HEK293 (cell line): ENCODE results near the gene TPP1.

Source experiments
- CTCF ChIA-PET: fragments of 350-600 bp; formaldehyde crosslinking; extraction: SDS; loops from one replicate; lab custom pipeline; 2021; ENCODE audit warnings: antibody characterized with exemption; lab: Yijun Ruan, JAX
- POLR2A ChIA-PET: fragments of 300-600 bp; formaldehyde crosslinking; extraction: SDS; loops from one replicate; lab custom pipeline; 2020; ENCODE audit warnings: antibody characterized with exemption, inconsistent platforms; lab: Yijun Ruan, JAX
- H3K27ac ChIP-seq: fragments of 200-500 bp; sonication (Bioruptor generic); 2 replicates; pipeline ENCODE4 v1.5.1; 2014; ENCODE audit warnings: low read depth, low read length, control low read depth, inconsistent platforms; ENCODE audit errors: extremely low read depth
- H3K36me3 ChIP-seq, 2 experiments: fragments of 200-500 bp in 1 of 2; sonication (Bioruptor generic) in 1 of 2; 1 replicate in 1 of 2; 2 replicates in 1 of 2; pipeline ENCODE4 v1.5.1; 2014 to 2017; ENCODE audit warnings: inconsistent platforms in 2 of 2, low read length in 2 of 2; ENCODE audit not compliant: control insufficient read depth in 2 of 2, insufficient read depth in 1 of 2
- H3K4me1 ChIP-seq: fragments of 200-500 bp; sonication (Bioruptor generic); 2 replicates; pipeline ENCODE4 v1.5.1; 2014; ENCODE audit warnings: mild to moderate bottlenecking, low read length, inconsistent platforms; ENCODE audit not compliant: control insufficient read depth, insufficient read depth
- H3K4me3 ChIP-seq: 2 replicates; pipeline ENCODE4 v1.5.1; 2011; ENCODE audit warnings: low read depth, mild to moderate bottlenecking, control low read depth, low read length, moderate library complexity
- H3K9me3 ChIP-seq: fragments of 200-500 bp; sonication (Bioruptor generic); 2 replicates; pipeline ENCODE4 v1.5.1; 2014; ENCODE audit warnings: low read depth, low read length, inconsistent platforms; ENCODE audit not compliant: control insufficient read depth, insufficient read depth
- HOXA7 ChIP-seq: sonication (generic); formaldehyde crosslinking; IDR thresholded peaks from 2 replicates; pipeline ENCODE4 v1.8.1; 2022; ENCODE audit warnings: missing genetic modification reagents, borderline replicate concordance
- SALL2 ChIP-seq: fragments of 450-650 bp; formaldehyde crosslinking; IDR thresholded peaks from 2 replicates; pipeline ENCODE4 v1.5.0; 2017; ENCODE audit warnings: missing biosample characterization, mild to moderate bottlenecking, missing genetic modification characterization, borderline replicate concordance
- SP2 ChIP-seq: fragments of 450-650 bp; formaldehyde crosslinking; IDR thresholded peaks from 2 replicates; pipeline ENCODE4 v1.5.1; 2016; ENCODE audit warnings: missing biosample characterization, missing genetic modification characterization
- ZBTB1 ChIP-seq: fragments of 450-650 bp; formaldehyde crosslinking; IDR thresholded peaks from 2 replicates; pipeline ENCODE4 v1.5.1; 2016; ENCODE audit warnings: missing biosample characterization, missing genetic modification characterization
- ZNF140 ChIP-seq: fragments of 450-650 bp; formaldehyde crosslinking; IDR thresholded peaks from 2 replicates; pipeline ENCODE4 v1.5.1; 2016; ENCODE audit warnings: missing biosample characterization, missing genetic modification characterization
- ZNF157 ChIP-seq: fragments of 450-650 bp; formaldehyde crosslinking; IDR thresholded peaks from 2 replicates; pipeline ENCODE4 v1.5.1; 2016; ENCODE audit warnings: missing biosample characterization, missing genetic modification characterization
- ZNF169 ChIP-seq: fragments of 450-650 bp; formaldehyde crosslinking; IDR thresholded peaks from 2 replicates; pipeline ENCODE4 v1.5.1; 2016; ENCODE audit warnings: missing biosample characterization, missing genetic modification characterization
- ZNF202 ChIP-seq: fragments of 450-650 bp; formaldehyde crosslinking; IDR thresholded peaks from 2 replicates; pipeline ENCODE4 v1.5.1; 2016; ENCODE audit warnings: missing biosample characterization, missing genetic modification characterization, borderline replicate concordance
- ZNF221 ChIP-seq: fragments of 450-650 bp; formaldehyde crosslinking; IDR thresholded peaks from 2 replicates; pipeline ENCODE4 v1.5.1; 2017; ENCODE audit warnings: missing biosample characterization, missing genetic modification characterization, borderline replicate concordance
- ZNF416 ChIP-seq: fragments of 450-650 bp; formaldehyde crosslinking; IDR thresholded peaks from 2 replicates; pipeline ENCODE4 v1.5.1; 2016; ENCODE audit warnings: missing biosample characterization, missing genetic modification characterization
- ZNF433 ChIP-seq: fragments of 450-650 bp; formaldehyde crosslinking; IDR thresholded peaks from 2 replicates; pipeline ENCODE4 v1.5.1; 2016; ENCODE audit warnings: missing biosample characterization, missing genetic modification characterization, low read depth
- ZNF513 ChIP-seq: fragments of 450-650 bp; IDR thresholded peaks from 2 replicates; pipeline ENCODE4 v1.5.1; 2018; ENCODE audit warnings: missing biosample characterization, missing genetic modification characterization
- ZNF518A ChIP-seq: fragments of 450-650 bp; formaldehyde crosslinking; conservative IDR thresholded peaks from 2 replicates; pipeline ENCODE4 v1.5.1; 2016; ENCODE audit warnings: low read depth, missing biosample characterization, missing genetic modification characterization
- ZNF624 ChIP-seq: fragments of 450-650 bp; formaldehyde crosslinking; IDR thresholded peaks from 2 replicates; pipeline ENCODE4 v1.5.1; 2017; ENCODE audit warnings: missing biosample characterization, missing genetic modification characterization
- ZNF654 ChIP-seq: fragments of 450-650 bp; formaldehyde crosslinking; IDR thresholded peaks from 2 replicates; pipeline ENCODE4 v1.5.1; 2016; ENCODE audit warnings: low read depth, missing biosample characterization, missing genetic modification characterization
- ZNF704 ChIP-seq: fragments of 450-650 bp; formaldehyde crosslinking; IDR thresholded peaks from 2 replicates; pipeline ENCODE4 v1.5.1; 2016; ENCODE audit warnings: missing biosample characterization, missing genetic modification characterization
- ZSCAN16 ChIP-seq: fragments of 450-650 bp; formaldehyde crosslinking; IDR thresholded peaks from 2 replicates; pipeline ENCODE4 v1.5.1; 2016; ENCODE audit warnings: missing biosample characterization, missing genetic modification characterization
- TF ChIP-seq, protein P1 (sequence below): fragments of 450-650 bp; formaldehyde crosslinking; IDR thresholded peaks from 2 replicates; pipeline ENCODE4 v1.5.1; 2016; ENCODE audit warnings: missing biosample characterization, missing genetic modification characterization
- TF ChIP-seq, protein P2 (sequence below): fragments of 450-650 bp; formaldehyde crosslinking; IDR thresholded peaks from 2 replicates; pipeline ENCODE4 v1.5.1; 2017; ENCODE audit warnings: missing biosample characterization, mild to moderate bottlenecking, missing genetic modification characterization, moderate library complexity
- TF ChIP-seq, protein P3 (sequence below): fragments of 450-650 bp; formaldehyde crosslinking; IDR thresholded peaks from 2 replicates; pipeline ENCODE4; 2016; ENCODE audit warnings: missing biosample characterization, missing genetic modification characterization

Gene TPP1

DNA sequence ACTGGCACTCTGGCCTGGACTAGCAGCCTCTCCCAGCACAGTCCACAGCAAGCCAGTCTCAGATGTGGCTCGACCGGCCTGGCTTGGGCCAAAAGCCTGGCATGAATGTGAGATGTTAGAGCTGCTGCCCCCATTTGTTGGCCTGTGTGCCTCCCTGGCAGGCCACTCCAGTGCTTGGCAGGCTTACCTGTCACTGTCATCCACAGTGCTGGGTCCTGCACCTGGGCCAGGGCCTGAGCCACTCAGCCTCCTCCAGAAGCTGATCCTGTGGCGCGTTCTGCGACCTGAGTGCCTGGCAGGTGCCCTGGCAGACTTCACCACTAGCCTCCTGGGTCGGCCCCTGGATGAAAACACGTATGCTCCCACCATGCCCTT, 51.9 kb downstream of the TPP1 start:
- H3K4me3 ChIP-seq = no peak overlapping the region
- H3K36me3 ChIP-seq = peaks cover 0 to 3% of the 10 kb centered on the region in 2 experiments; a peak in 1 of 3 replicates
- no peak for TF ChIP-seq ZNF624 (tag by site-specific recombination)
- H3K9me3 ChIP-seq = no peaks in the 10 kb centered on the region
- no peaks in the 10 kb centered on the region for H3K4me1 ChIP-seq
- ChIA-PET POLR2A (no interaction called here), CTCF (interaction anchor here (1.5 kb wide), 1 partner anchor 205 kb away, joined by 5 read pairs; no protein-coding TSS in a partner anchor)
- H3K27ac ChIP-seq = no peak overlapping the region

DNA sequence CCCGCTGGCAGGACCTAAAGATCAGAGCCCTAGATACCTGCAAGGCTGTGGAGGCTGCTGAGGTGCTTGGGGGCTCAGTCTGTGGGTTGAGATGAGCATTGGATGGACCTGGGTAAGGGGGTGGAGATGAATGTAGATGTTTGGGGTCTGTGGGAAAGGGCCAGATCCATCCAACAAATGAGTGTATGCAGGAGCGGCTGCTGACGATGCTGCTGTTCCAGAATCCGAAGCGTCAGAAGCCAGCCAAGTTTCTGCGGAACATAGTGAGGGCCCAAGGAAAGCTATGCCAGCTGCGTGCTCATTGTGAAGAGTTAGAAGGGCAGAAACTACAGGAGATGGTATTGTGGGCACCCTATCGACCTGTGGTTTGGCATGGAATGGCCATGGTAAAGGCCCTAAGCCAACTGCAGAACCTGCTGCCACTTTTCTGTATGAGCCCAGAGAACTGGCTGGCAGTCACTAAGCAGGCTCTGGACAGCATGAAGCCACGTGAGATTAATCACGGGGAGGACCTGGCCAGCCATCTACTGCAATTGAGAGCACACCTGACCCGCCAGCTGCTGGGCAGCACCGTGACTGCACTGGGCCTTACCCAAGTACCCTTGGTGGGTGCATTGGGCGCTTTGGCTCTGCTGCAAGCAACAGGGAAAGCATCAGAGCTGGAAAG, 52.4 kb downstream of the TPP1 start:
- POLR2A ChIA-PET = no interaction called here
- CTCF ChIA-PET = no interaction called here
- TF ChIP-seq ZNF140 (tag by site-specific recombination) = no peak
- no peak for TF ChIP-seq ZSCAN16 (tag by site-specific recombination)
- TF ChIP-seq SP2 (tag by site-specific recombination) = no peak
- TF ChIP-seq ZNF416 (tag by site-specific recombination) = no peak
- TF ChIP-seq SALL2 (tag by site-specific recombination) = no peak
- TF ChIP-seq, protein P1, sequence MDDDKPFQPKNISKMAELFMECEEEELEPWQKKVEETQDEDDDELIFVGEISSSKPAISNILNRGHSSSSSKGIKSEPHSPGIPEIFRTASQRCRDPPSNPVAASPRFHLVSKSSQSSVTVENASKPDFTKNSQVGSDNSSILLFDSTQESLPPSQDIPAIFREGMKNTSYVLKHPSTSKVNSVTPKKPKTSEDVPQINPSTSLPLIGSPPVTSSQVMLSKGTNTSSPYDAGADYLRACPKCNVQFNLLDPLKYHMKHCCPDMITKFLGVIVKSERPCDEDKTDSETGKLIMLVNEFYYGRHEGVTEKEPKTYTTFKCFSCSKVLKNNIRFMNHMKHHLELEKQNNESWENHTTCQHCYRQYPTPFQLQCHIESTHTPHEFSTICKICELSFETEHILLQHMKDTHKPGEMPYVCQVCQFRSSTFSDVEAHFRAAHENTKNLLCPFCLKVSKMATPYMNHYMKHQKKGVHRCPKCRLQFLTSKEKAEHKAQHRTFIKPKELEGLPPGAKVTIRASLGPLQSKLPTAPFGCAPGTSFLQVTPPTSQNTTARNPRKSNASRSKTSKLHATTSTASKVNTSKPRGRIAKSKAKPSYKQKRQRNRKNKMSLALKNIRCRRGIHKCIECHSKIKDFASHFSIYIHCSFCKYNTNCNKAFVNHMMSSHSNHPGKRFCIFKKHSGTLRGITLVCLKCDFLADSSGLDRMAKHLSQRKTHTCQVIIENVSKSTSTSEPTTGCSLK (tag by site-specific recombination) = no peak
- TF ChIP-seq HOXA7 = no peak
- no peak for TF ChIP-seq ZNF169 (tag by site-specific recombination)
- TF ChIP-seq ZNF654 (tag by site-specific recombination) = no peak
- no peak for TF ChIP-seq ZNF513 (tag by site-specific recombination)
- TF ChIP-seq ZNF433 (tag by site-specific recombination) = no peak
- TF ChIP-seq ZNF157 (tag by site-specific recombination) = no peak
- TF ChIP-seq ZBTB1 (tag by site-specific recombination) = no peak
- TF ChIP-seq ZNF202 (tag by site-specific recombination) = no peak
- no peak for TF ChIP-seq ZNF704 (tag by site-specific recombination)
- TF ChIP-seq ZNF221 = no peak
- TF ChIP-seq ZNF518A (tag by site-specific recombination) = no peak
- TF ChIP-seq, protein P2, sequence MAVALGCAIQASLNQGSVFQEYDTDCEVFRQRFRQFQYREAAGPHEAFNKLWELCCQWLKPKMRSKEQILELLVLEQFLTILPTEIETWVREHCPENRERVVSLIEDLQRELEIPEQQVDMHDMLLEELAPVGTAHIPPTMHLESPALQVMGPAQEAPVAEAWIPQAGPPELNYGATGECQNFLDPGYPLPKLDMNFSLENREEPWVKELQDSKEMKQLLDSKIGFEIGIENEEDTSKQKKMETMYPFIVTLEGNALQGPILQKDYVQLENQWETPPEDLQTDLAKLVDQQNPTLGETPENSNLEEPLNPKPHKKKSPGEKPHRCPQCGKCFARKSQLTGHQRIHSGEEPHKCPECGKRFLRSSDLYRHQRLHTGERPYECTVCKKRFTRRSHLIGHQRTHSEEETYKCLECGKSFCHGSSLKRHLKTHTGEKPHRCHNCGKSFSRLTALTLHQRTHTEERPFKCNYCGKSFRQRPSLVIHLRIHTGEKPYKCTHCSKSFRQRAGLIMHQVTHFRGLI (tag by site-specific recombination) = no peak
- TF ChIP-seq, protein P3, sequence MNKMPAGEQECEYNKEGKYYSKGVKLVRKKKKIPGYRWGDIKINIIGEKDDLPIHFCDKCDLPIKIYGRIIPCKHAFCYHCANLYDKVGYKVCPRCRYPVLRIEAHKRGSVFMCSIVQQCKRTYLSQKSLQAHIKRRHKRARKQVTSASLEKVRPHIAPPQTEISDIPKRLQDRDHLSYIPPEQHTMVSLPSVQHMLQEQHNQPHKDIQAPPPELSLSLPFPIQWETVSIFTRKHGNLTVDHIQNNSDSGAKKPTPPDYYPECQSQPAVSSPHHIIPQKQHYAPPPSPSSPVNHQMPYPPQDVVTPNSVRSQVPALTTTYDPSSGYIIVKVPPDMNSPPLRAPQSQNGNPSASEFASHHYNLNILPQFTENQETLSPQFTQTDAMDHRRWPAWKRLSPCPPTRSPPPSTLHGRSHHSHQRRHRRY = no peak

More for the DNA sequence above, 52.4 kb downstream of the TPP1 start:
- Histone ChIP-seq H3K4me3 (no peak overlapping the region), H3K4me1 (no peaks in the 10 kb centered on the region), H3K36me3 (peaks cover 0 to 3% of the 10 kb centered on the region in 2 experiments; a peak in 1 of 3 replicates), H3K27ac (no peak overlapping the region), H3K9me3 (no peaks in the 10 kb centered on the region)
